H1 (cell line): Measurements from ENCODE around the gene SLC34A1. TPM values are rescaled to one million over a fixed set of nuclear protein-coding genes. Genes with fewer than 3 reads are reported as not detected.
A peak's percentile ranks its signal among the peaks of the same experiment; 100 is the strongest.

Experiments
- BCL11A ChIP-seq, 2 experiments: IDR thresholded peaks; one replicate each; pipeline ENCODE4 v1.6.1; 2011; ENCODE audit warnings: low read depth in 2 of 2, low read length in 2 of 2, mild to moderate bottlenecking in 2 of 2
- GTF2F1 ChIP-seq: IDR thresholded peaks from 2 replicates; pipeline ENCODE4 v1.6.1; 2012; ENCODE audit warnings: low read depth, low read length, improper control_type of control experiment, borderline replicate concordance
- PHF8 ChIP-seq: fragments of 200-600 bp; sonication (generic); conservative IDR thresholded peaks from 2 replicates; pipeline ENCODE4 v1.7.1; 2012; ENCODE audit warnings: low read depth, mild to moderate bottlenecking, inconsistent platforms, low read length, moderate library complexity
- POLR2A ChIP-seq, 2 experiments: IDR thresholded peaks; 1 replicate in 1 of 2; 2 replicates in 1 of 2; pipeline ENCODE4 v1.6.1; 2011; ENCODE audit warnings: low read depth in 2 of 2, low read length in 2 of 2, mild to moderate bottlenecking in 2 of 2; ENCODE audit errors: control extremely low read depth in 1 of 2
- POLR2AphosphoS5 ChIP-seq: IDR thresholded peaks from 2 replicates; pipeline ENCODE4 v1.6.1; 2011; ENCODE audit warnings: low read depth, low read length
- SP4 ChIP-seq: IDR thresholded peaks from 2 replicates; pipeline ENCODE4 v1.6.1; 2012; ENCODE audit warnings: low read length, inconsistent platforms
- polyA plus RNA-seq, 7 experiments: library from polyadenylated mRNA; depleted of rRNA in 3 of 7; stranded (reverse) in 5 of 7; unstranded in 2 of 7; fragments of >200 nt in 5 of 7; fragments of 200-250 nt in 2 of 7; gene quantifications; 1 replicate in 5 of 7; 2 replicates in 1 of 7; 4 replicates in 1 of 7; pipeline versions ENCODE4 v1.2.1 to v1.2.3, GENCODE V29; 2011 to 2013; ENCODE audit warnings: missing spikeins in 2 of 7, mixed read lengths in 2 of 7
- total RNA-seq: library from RNA; stranded (reverse); fragmentation: NEBNext Ultra II Directional; extraction: Animal tissue kit (Norgen Biotek cat#: 25700); gene quantifications from 2 replicates; pipeline ENCODE4 v1.2.1, GENCODE V29; 2021
- TF ChIP-seq, protein P1 (sequence below): fragments of 300-600 bp; sonication (generic); IDR thresholded peaks from 2 replicates; pipeline ENCODE4 v1.7.1; 2012; ENCODE audit warnings: low read length, moderate library complexity, mild to moderate bottlenecking, inconsistent platforms; ENCODE audit not compliant: insufficient replicate concordance
- TF ChIP-seq, protein P2 (sequence below): IDR thresholded peaks from 2 replicates; pipeline ENCODE4 v1.6.1; 2012; ENCODE audit warnings: low read length, inconsistent platforms

The SLC34A1 gene
- total and polyA plus RNA-seq, 2 of the 8 experiments (the other 6 are each of a cell fraction or from before 2014, with no cell fraction given): not detected

DNA sequence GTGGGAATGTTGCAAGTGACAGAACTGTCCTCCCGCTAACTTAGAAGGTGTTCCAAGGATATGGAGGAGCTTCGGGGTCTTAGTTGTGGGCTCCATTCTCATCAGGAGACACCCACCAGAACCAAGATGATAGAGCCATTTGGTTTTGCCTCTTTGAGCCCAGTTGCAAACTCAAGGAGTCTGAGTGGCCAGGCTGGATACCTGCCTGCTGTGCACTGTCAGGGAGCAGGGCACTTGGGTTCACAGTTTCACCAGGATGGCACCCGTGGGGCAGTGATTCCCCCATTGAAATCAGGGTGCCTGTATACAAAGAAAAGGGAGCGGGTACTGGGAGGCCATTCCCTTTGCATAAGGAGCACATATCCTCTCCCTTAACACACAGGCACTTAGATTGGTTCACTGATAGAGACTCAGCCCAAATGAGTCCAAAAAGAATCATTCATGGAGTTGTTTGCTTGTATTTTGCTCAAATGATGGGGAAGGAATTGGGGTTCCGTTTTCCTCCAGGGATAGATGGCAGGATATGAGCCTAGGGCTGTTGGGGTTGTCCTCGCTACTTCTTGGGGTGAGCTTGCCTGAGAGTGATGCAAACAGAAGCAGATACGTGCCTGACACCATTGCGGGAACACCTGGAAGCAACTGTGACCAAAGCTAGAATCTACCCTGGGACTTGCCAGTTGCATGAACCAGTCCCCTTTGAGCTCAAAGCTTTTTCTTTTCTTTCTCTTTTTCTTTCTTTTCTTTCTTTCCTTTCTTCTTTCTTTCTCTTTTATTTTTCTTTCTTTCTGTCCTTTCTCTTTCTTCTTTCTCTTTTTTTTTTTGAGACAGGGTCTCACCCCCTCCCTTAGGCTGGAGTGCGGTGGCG lies 61.0 kb downstream of the SLC34A1 start (continued):
- TF ChIP-seq, protein P1, sequence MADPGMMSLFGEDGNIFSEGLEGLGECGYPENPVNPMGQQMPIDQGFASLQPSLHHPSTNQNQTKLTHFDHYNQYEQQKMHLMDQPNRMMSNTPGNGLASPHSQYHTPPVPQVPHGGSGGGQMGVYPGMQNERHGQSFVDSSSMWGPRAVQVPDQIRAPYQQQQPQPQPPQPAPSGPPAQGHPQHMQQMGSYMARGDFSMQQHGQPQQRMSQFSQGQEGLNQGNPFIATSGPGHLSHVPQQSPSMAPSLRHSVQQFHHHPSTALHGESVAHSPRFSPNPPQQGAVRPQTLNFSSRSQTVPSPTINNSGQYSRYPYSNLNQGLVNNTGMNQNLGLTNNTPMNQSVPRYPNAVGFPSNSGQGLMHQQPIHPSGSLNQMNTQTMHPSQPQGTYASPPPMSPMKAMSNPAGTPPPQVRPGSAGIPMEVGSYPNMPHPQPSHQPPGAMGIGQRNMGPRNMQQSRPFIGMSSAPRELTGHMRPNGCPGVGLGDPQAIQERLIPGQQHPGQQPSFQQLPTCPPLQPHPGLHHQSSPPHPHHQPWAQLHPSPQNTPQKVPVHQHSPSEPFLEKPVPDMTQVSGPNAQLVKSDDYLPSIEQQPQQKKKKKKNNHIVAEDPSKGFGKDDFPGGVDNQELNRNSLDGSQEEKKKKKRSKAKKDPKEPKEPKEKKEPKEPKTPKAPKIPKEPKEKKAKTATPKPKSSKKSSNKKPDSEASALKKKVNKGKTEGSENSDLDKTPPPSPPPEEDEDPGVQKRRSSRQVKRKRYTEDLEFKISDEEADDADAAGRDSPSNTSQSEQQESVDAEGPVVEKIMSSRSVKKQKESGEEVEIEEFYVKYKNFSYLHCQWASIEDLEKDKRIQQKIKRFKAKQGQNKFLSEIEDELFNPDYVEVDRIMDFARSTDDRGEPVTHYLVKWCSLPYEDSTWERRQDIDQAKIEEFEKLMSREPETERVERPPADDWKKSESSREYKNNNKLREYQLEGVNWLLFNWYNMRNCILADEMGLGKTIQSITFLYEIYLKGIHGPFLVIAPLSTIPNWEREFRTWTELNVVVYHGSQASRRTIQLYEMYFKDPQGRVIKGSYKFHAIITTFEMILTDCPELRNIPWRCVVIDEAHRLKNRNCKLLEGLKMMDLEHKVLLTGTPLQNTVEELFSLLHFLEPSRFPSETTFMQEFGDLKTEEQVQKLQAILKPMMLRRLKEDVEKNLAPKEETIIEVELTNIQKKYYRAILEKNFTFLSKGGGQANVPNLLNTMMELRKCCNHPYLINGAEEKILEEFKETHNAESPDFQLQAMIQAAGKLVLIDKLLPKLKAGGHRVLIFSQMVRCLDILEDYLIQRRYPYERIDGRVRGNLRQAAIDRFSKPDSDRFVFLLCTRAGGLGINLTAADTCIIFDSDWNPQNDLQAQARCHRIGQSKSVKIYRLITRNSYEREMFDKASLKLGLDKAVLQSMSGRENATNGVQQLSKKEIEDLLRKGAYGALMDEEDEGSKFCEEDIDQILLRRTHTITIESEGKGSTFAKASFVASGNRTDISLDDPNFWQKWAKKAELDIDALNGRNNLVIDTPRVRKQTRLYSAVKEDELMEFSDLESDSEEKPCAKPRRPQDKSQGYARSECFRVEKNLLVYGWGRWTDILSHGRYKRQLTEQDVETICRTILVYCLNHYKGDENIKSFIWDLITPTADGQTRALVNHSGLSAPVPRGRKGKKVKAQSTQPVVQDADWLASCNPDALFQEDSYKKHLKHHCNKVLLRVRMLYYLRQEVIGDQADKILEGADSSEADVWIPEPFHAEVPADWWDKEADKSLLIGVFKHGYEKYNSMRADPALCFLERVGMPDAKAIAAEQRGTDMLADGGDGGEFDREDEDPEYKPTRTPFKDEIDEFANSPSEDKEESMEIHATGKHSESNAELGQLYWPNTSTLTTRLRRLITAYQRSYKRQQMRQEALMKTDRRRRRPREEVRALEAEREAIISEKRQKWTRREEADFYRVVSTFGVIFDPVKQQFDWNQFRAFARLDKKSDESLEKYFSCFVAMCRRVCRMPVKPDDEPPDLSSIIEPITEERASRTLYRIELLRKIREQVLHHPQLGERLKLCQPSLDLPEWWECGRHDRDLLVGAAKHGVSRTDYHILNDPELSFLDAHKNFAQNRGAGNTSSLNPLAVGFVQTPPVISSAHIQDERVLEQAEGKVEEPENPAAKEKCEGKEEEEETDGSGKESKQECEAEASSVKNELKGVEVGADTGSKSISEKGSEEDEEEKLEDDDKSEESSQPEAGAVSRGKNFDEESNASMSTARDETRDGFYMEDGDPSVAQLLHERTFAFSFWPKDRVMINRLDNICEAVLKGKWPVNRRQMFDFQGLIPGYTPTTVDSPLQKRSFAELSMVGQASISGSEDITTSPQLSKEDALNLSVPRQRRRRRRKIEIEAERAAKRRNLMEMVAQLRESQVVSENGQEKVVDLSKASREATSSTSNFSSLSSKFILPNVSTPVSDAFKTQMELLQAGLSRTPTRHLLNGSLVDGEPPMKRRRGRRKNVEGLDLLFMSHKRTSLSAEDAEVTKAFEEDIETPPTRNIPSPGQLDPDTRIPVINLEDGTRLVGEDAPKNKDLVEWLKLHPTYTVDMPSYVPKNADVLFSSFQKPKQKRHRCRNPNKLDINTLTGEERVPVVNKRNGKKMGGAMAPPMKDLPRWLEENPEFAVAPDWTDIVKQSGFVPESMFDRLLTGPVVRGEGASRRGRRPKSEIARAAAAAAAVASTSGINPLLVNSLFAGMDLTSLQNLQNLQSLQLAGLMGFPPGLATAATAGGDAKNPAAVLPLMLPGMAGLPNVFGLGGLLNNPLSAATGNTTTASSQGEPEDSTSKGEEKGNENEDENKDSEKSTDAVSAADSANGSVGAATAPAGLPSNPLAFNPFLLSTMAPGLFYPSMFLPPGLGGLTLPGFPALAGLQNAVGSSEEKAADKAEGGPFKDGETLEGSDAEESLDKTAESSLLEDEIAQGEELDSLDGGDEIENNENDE: no peak
- TF ChIP-seq PHF8 (no peak), SP4 (no peak), POLR2A (IDR thresholded peaks at IDR 0.05; ENCODE audit: control extremely low read depth in 1 of 2, low read depth in 2 of 2, low read length in 2 of 2) (peak in 1 of 2 experiments; percentile 36; a peak in 1 of 3 replicates), POLR2AphosphoS5 (peak; percentile 34; the same call in 1 of the 2 replicates), GTF2F1 (no peak), BCL11A (IDR thresholded peaks at IDR 0.05; ENCODE audit: low read depth in 2 of 2, low read length in 2 of 2) (no peak)
- TF ChIP-seq, protein P2, sequence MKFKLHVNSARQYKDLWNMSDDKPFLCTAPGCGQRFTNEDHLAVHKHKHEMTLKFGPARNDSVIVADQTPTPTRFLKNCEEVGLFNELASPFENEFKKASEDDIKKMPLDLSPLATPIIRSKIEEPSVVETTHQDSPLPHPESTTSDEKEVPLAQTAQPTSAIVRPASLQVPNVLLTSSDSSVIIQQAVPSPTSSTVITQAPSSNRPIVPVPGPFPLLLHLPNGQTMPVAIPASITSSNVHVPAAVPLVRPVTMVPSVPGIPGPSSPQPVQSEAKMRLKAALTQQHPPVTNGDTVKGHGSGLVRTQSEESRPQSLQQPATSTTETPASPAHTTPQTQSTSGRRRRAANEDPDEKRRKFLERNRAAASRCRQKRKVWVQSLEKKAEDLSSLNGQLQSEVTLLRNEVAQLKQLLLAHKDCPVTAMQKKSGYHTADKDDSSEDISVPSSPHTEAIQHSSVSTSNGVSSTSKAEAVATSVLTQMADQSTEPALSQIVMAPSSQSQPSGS: 0 out of 2 replicates have a peak, but pooled peaks have one; percentile 20
